ENCODE measurements around the gene ERC1.

Gene ERC1

GRCh38 chr12:1369460-1369859 lies 378.4 kb downstream of the ERC1 start:
- no peak for DNase-seq

DNA sequence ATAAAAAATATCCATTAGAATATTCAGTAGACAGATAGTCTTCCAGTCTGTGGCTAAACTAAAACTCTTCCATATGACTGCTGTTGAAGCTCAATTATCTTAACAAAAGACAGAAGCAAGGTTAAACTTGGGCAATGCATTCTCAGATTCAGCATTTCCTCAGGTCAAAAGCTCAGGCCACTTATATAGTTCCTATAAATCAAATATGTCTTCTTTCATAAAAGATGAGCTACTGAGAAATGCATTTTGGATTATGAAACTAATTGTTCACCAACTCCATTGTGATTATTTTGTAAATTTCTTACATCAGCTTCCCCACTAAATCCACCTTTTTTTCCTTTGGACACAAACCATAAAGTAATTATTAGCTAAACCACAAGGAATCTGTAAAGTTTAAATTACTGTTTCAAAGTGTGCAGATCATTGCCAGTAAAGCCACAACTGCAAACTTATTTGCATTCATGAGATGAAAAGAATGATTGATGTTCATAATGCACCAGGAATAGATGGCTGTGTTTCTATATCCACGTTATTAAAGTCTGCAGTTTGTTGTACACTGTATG lies 379.0 kb downstream of the ERC1 start:
- no peak for DNase-seq

DNA sequence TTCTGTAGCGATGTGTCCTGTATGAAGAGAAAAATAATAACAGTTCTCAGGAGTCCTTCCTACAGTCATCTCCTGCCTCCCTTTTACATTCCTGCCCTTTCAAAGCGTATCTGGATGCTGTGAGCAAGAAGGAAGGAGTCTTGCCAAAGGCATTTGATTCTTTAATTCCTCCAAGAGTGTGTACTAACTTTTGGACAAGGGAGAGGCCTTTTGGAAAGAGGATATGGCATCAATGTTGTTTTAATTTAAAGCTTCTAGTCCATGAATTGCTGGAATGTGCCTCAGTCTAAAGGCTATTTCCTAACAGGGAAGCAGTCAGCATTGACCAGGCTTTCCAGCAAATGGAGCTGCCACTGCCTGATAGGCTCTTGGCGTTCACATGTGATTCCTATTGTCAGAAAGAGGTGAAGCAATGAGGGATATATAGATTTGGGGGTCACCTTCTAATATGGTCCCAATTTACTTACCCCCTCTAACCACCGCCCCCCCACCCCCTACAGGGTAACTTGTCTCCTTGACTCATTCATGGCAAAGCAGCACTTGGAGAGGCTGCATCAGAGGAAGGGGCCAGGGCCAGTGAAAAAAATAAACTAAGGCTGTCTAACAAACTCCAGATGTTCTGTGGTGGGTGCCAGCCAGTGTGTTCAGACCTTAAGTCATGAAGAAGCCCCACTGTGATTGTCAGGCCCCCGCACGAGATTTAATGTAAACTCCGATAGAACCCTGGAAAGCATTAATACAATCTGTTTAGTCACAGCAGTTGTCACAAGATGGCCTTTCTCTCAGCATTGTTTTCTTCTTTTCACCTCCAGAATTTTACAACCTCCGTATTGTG lies 383.1 kb downstream of the ERC1 start:
- DNase-seq = no peak

- DNase-seq = no peak
Observed at GRCh38 chr12:1375323-1375722, 384.3 kb downstream of the ERC1 start.

DNA sequence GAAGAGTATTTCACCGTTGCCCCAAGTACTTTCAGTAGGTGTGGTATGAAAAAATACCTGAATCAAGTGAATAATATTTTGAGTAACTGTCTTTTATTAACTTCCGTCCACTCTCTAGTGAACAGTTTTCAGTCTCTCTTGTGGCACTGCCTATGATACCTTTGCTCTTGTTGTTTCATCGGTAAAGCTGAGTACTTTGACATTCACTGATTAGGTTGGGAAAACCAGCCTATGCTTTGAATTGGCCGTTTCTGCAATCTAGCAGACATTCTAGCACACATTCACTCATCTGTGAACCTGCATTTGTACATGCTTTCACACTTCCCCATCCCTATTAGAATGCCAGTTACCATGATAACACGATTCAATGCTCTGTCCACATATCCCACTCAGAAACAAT lies 386.1 kb downstream of the ERC1 start:
- DNase-seq = no peak

DNA sequence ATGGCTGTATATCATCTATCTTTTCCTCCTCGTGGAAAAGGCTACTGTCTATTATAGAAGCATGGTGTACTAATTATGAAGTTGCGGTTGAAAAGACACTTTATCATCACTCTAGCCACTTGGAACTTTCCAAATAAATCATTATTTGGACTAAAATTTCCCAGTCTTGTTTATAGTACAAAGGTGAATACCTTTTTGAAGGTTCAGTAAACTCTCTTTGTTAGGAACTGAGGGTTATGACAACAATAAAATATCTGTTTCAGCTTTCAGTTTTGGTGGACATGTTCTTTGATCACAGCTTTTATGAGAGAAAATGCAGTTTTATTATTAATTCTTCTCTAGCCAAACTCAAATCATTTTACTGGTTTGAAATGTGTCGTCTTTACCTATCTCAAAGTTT lies 386.7 kb downstream of the ERC1 start:
- DNase-seq = no peak

DNA sequence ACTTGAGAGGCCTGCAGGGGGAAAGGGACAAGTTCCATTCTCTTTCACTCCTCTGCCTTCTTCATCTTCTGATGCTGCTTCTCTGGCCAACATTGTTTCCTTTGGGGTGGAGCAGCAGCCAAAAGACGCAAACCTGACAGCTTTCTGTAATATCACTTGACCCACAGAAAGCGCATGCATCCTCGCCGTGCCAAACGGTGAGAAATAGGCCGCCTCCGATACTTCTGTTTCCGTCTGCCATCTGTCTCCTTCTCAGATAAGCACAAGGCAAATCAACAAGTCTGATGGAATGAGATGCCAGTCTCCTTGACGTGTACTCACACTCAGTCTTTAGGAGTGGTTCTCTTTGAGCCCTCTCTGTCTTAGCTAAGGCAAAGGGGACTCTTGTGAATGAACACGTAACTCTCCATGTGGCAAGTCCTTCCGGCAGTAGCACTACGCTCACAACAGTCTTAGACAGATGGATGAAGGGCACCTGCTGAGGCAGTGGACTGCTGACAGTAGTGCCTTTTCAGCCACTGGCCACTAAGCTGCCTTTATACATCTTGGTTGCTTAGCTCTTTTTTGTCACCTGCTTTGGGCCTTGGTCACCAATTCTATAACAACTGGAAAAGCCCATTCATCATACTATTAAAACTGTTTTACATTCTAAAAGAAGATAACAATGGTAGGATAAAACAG lies 389.3 kb downstream of the ERC1 start:
- DNase-seq = no peak

DNA sequence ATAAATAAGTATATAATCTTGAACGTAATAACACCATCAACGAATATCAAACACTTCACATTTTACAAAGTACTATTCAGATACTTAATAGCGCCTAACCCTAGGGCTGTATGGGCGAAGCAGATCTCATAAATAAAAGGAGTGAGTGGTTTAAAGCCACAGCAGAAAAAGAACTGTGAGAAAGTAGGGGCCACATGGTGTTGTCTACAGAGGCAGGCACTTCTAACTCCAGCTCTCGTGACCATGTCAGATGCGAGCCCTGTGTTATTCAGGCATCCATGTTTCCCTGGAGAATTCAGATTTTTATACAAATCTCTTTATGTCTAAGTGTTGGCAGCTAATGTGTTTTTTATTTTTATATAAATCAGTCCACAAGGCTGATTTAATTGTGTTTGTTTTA lies 391.1 kb downstream of the ERC1 start:
- no peak for DNase-seq

DNA sequence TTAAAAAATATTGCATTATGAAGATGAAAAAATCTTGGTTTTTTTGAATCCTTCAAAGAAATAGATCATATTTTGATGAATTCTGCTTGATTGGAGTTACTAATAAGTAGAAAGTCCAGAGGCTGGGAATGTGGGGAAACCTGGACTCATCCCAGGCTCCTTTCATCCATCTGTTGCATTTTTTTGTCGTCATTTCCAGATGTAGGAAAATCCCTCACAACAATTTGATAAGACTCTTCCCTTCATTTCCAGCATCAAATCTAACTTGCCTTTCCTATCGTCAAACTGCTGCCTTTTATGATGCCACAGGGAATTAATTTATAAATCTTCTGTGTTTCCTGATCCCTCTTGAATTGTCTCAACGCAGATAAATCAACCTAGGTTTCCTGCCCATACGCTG lies 391.8 kb downstream of the ERC1 start:
- DNase-seq = no peak

DNA sequence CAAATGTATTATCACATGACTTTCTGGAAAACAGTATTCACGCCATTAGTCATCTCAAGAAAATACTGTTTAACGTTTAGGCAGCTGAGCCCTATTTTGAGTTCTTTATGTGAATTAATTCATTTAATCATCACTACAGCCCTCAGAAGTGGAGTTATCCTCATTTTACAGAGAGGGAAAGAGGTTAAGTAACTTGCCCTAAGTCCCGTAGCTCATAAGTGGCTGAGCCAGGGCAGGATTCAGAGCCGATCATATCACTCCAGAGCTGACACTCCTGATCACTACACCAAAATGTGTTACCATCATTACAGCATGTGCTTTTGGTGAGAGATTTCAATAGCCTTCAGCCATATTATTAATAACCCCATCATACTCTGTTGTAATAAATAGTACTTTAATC lies 392.7 kb downstream of the ERC1 start:
- DNase-seq = no peak

- no peak for DNase-seq
Observed at GRCh38 chr12:1384910-1385309, 393.9 kb downstream of the ERC1 start.

DNA sequence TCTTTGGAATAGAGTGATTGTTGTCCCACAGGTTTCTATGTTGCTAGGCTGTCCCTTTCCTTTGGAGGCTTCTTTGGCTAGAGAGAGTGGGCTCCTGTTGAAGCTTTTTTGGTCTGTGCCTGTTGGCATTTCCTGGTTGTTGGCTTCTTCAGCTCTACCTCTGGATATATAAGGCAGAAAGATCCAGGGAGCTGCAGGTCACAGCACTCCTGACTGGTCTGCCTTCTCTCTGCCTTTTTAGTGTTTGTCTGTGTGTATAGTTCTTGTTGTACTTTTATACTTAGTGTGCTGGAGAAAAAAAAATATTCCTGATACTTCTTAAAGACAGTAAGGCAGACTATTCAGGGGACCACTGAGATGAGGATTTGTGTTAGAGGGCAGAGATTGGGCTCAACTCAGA lies 400.7 kb downstream of the ERC1 start:
- no peak for DNase-seq

DNA sequence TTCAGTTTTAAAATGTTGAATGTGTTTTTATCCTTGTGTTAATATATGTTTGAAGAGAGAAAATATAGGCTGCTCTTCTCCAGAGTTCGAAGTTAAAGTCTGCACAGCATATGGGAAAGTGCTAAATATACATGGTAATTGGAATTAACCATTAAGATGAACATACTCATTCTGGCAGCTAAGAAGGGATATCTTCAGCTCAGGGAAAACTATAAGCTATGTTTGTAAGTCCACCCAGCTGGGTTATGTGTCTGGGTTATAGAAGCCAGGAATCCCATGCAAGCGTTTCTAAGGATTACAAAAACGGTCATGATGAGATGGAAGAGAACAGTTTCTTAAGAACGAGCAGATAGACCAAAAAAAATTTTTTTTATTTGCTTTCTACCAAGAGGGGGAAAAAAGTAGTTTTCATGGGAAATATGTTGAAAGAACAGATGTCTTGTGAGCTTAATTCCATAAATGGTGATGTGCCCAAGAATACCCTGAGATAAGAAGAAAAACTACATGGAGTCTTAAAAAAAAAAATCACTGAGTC lies 404.5 kb downstream of the ERC1 start:
- no peak for DNase-seq

DNA sequence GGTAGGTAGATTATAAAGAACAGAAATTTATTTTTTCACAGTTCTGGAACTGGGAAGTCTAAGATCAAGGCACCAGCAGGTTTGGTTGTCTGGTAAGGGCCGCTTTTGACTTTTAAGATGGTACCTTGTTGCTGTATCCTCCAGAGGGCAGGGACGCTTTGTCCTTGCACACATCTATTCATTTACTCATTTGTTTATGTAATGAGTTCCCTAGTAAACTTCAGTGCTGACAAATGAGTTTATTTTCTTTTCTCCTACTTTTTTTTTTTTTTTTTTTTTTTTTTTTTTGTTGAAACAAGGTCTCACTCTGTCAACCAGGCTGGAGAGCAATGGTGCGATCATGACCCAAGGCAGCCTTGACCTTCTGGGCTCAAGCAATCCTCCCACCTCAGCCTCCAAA lies 407.6 kb downstream of the ERC1 start:
- DNase-seq = no peak

DNA sequence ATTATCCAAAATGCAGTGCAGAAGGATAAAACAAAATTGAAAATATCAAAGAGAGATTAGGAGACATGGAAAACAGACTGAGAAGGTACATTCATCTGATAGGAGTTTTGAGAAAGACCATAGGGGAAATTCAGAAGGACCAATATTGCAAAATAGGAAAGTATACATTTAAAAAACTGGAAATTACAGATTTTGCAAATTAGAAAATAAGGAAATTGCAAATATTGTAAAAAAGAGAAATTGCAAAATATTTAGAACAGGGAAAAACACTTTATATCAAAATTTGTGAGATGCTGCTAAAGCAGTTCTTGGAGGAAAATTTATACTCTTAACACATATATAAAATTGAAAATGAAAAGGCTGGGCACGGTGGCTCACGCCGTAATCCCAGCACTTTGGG lies 410.9 kb downstream of the ERC1 start:
- no peak for DNase-seq

DNA sequence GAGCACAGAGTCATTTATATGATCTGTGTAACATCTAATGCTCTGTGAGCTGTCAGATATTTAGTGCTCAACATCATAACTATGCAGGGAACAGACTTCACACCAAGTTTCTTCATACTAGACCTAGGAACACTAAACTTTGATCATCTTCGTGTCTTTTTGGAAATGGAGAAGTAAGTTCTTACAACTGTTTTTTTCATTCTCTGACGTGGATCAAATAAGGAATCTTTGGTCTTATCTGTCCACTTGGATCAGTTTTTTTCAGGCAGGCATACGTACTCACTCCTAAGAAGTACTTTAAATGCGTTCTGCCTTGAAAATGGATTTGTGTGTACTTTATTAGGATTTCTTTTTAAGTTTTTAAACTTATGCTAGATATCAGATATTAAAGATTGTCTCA lies 412.4 kb downstream of the ERC1 start:
- DNase-seq = no peak

- no peak for DNase-seq
Observed at GRCh38 chr12:1405619-1406018, 414.6 kb downstream of the ERC1 start.

DNA sequence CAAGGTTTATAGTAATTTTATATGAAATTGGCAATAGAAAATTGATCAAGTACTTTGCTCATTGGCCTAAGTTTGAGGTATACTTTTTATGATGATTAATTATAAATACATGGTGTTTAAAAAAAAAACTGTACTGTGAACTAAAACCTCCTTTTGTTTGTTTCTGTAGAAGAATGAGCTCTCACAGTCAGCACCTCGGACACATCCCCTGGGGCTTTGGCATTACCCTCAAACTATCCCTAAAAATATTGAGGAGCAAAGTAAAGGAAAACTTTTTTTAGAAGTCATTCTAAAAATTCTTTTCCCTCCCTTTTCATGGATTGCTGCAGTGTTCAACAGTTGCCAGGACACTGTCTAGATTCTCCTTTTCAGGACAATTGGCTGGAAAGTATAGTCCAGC lies 419.8 kb downstream of the ERC1 start:
- DNase-seq = no peak

GRCh38 chr12:1413930-1414329 lies 422.9 kb downstream of the ERC1 start:
- DNase-seq = no peak

- DNase-seq = no peak
Observed at GRCh38 chr12:1418144-1418543, 427.1 kb downstream of the ERC1 start.

GRCh38 chr12:1419849-1420371 lies 428.9 kb downstream of the ERC1 start:
- no peak for DNase-seq

DNA sequence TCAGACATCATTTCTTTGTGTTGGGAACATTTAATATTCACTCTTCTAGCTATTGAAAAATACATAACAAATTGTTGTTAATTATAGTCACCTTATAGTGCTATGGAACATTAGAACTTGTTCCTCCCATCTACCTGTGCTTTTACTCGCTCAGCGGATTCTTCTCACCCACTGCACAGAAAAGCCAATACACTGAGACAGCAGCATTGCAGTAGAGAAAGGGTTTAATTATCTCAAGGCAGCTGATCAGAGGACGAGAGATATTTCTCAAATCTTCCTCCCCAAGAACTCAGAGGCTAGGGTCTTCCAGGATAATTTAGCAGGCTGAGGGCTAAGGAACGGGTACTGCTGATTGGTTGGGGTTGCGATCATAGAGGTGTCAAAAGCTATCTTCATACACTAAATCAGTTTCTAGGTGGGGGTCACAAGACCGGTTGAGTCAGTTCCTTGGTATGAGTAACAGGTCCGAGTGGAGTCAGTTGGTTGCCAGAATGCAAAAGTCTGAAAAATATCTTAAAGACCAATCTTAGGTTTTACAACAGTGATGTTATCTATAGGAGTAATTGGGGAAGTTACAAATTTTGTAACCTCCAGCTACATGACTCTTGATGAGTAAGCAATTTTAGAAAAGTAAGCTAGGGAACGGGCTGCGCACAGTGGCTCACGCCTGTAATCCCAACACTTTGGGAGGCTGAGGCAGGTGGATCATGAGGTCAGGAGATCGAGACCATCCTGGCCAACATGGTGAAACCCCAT lies 430.2 kb downstream of the ERC1 start:
- peak; percentile 45 for DNase-seq
